AG20443 (cell line): ENCODE data around the gene FRMPD4.
A peak's percentile ranks its signal among the peaks of the same experiment; 100 is the strongest.

Experiments used
- DNase-seq: peaks from one replicate; pipeline ENCODE4 v3.0.0; 2012; ENCODE audit warnings: low spot score, mixed read lengths

FRMPD4 gene

GRCh38 chrX:12301288-12301687, 163.0 kb downstream of the FRMPD4 start:
- DNase-seq = no peak

GRCh38 chrX:12304261-12304660, 166.0 kb downstream of the FRMPD4 start:
- peak; percentile 22 for DNase-seq

GRCh38 chrX:12307961-12308360, 169.7 kb downstream of the FRMPD4 start:
- DNase-seq = no peak

GRCh38 chrX:12308420-12308819, 170.1 kb downstream of the FRMPD4 start:
- DNase-seq = no peak

- no peak for DNase-seq
Measured at GRCh38 chrX:12309040-12309743, 170.9 kb downstream of the FRMPD4 start.

GRCh38 chrX:12309744-12310076, 171.4 kb downstream of the FRMPD4 start:
- no peak for DNase-seq

GRCh38 chrX:12314651-12315050, 176.4 kb downstream of the FRMPD4 start:
- DNase-seq = no peak

- peak; percentile 33 for DNase-seq
Measured at GRCh38 chrX:12315526-12315925, 177.3 kb downstream of the FRMPD4 start.

GRCh38 chrX:12319003-12319519, 180.8 kb downstream of the FRMPD4 start:
- DNase-seq = no peak

- DNase-seq = no peak
Measured at GRCh38 chrX:12319992-12320391, 181.7 kb downstream of the FRMPD4 start.

GRCh38 chrX:12322031-12322430, 183.8 kb downstream of the FRMPD4 start:
- no peak for DNase-seq

GRCh38 chrX:12325171-12325570, 186.9 kb downstream of the FRMPD4 start:
- no peak for DNase-seq

GRCh38 chrX:12327836-12328235, 189.6 kb downstream of the FRMPD4 start:
- no peak for DNase-seq

GRCh38 chrX:12329476-12329875, 191.2 kb downstream of the FRMPD4 start:
- DNase-seq = peak; percentile 5

- DNase-seq = no peak
Measured at GRCh38 chrX:12330841-12331240, 192.6 kb downstream of the FRMPD4 start.

GRCh38 chrX:12332786-12333347, 194.6 kb downstream of the FRMPD4 start:
- no peak for DNase-seq

- DNase-seq = no peak
Measured at GRCh38 chrX:12339921-12340320, 201.6 kb downstream of the FRMPD4 start.

- no peak for DNase-seq
Measured at GRCh38 chrX:12344954-12345353, 206.7 kb downstream of the FRMPD4 start.

- no peak for DNase-seq
Measured at GRCh38 chrX:12349201-12349600, 210.9 kb downstream of the FRMPD4 start.

- DNase-seq = no peak
Measured at GRCh38 chrX:12352922-12353321, 214.6 kb downstream of the FRMPD4 start.

- DNase-seq = peak; percentile 11
Measured at GRCh38 chrX:12360383-12360782, 222.1 kb downstream of the FRMPD4 start.

- DNase-seq = no peak
Measured at GRCh38 chrX:12360986-12361598, 222.8 kb downstream of the FRMPD4 start.

- no peak for DNase-seq
Measured at GRCh38 chrX:12363216-12363615, 224.9 kb downstream of the FRMPD4 start.
